K562 (cell line): Measurements from ENCODE around the gene PCBP3. TPM values are rescaled to one million over a fixed set of nuclear protein-coding genes. Genes with fewer than 3 reads are reported as not detected.

Experiments used
- ARHGAP35 ChIP-seq: fragments of 450-650 bp; IDR thresholded peaks from 2 replicates; pipeline ENCODE4 v1.6.1; 2018; ENCODE audit not compliant: partially characterized antibody
- BCOR ChIP-seq: fragments of 450-650 bp; IDR thresholded peaks from 2 replicates; pipeline ENCODE4 v1.6.1; 2016
- NCOA4 ChIP-seq: fragments of 450-650 bp; IDR thresholded peaks from 2 replicates; pipeline ENCODE4 v1.6.1; 2018; ENCODE audit warnings: mild to moderate bottlenecking; ENCODE audit not compliant: partially characterized antibody
- NKRF ChIP-seq: fragments of 450-650 bp; IDR thresholded peaks from 2 replicates; pipeline ENCODE4 v1.6.1; 2016; ENCODE audit warnings: borderline replicate concordance
- NR2C1 ChIP-seq, 2 experiments: fragments of 450-650 bp; IDR thresholded peaks; 2 replicates each; pipeline ENCODE4 v1.6.1; 2017; ENCODE audit warnings: mild to moderate bottlenecking in 2 of 2, antibody characterized with exemption in 1 of 2, inconsistent platforms in 1 of 2, missing compliant biosample characterization in 1 of 2, missing genetic modification characterization in 1 of 2
- ZBTB40 ChIP-seq, 2 experiments: fragments of 450-650 bp in 1 of 2; sonication (generic) in 1 of 2; formaldehyde crosslinking in 1 of 2; IDR thresholded peaks; 2 replicates each; pipeline versions ENCODE4 v1.7.1 to v1.9.0; 2016 to 2022; ENCODE audit warnings: inconsistent platforms in 1 of 2, mild to moderate bottlenecking in 1 of 2, missing genetic modification reagents in 1 of 2
- polyA plus RNA-seq, 8 experiments: library from polyadenylated mRNA; depleted of rRNA in 4 of 8; stranded (reverse) in 5 of 8; unstranded in 3 of 8; fragments of >200 nt; fragmentation: Nextera tagmentation in 2 of 8; fragmentation: Illumina TruSeq in 1 of 8; extraction: Ambion mirVana in 2 of 8; extraction: Trizol in 1 of 8; gene quantifications; 2 replicates each; pipeline versions ENCODE4 v1.2.1 to v1.2.3, GENCODE V29; 2011 to 2014; ENCODE audit warnings: inconsistent platforms in 1 of 8, missing spikeins in 1 of 8
- total RNA-seq, 7 experiments: library from RNA; depleted of rRNA in 6 of 7; stranded (reverse); fragments of >200 nt in 6 of 7; fragmentation: Illumina TruSeq in 2 of 7; extraction: Trizol in 2 of 7; gene quantifications; 2 replicates each; pipeline versions ENCODE4 v1.2.1 to v1.2.3, GENCODE V29; 2011 to 2021; ENCODE audit warnings: low replicate concordance in 1 of 7
- TF ChIP-seq, protein P1 (sequence below): sonication (generic); formaldehyde crosslinking; IDR thresholded peaks from 2 replicates; pipeline ENCODE4 v1.8.1; 2023; ENCODE audit warnings: mild to moderate bottlenecking, missing genetic modification reagents
- TF ChIP-seq, protein P2 (sequence below), 2 experiments: fragments of 450-650 bp; IDR thresholded peaks; 2 replicates each; pipeline ENCODE4 v1.6.1; 2016
- TF ChIP-seq, protein P3 (sequence below): fragments of 450-650 bp; formaldehyde crosslinking; conservative IDR thresholded peaks from 2 replicates; pipeline ENCODE4 v1.4.0; 2022; ENCODE audit warnings: mild to moderate bottlenecking, missing genetic modification characterization
- TF ChIP-seq, protein P4 (sequence below): fragments of 250-450 bp; sonication (Bioruptor Pico); IDR thresholded peaks from 2 replicates; pipeline ENCODE4 v1.9.0; 2021; ENCODE audit warnings: mild to moderate bottlenecking

The PCBP3 gene
- total and polyA plus RNA-seq, 9 of the 15 experiments (the other 6 are each of a cell fraction or from before 2014, with no cell fraction given), result 0.18 TPM; not detected in 8

DNA sequence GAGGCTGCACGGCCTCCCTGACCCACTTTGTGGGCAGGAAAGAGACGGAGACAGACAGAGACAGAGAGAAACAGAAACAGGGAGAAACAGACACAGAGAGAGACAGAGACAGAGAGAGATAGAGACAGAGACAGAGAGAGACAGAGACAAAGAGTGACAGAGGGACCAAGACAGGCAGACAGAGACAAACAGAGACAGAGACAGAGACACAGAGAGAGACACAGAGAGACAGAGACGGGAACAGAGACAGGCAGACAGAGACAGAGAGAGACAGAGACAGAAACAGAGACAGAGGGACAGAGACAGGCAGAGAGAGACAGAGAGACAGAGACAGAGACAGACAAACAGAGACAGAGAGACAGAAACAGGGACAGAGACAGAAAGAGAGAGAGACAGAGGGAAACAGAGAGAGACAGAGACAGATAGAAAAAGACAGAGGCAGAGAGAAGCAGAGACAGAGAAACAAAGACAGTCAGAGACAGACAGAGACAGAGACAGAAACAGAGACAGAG lies 341.1 kb downstream of the PCBP3 start (continued):
- no peak for TF ChIP-seq ZBTB40 (IDR thresholded peaks at IDR 0.05)
- no peak for TF ChIP-seq ZBTB40 (CRISPR knock-in tag; IDR thresholded peaks at IDR 0.05)
- TF ChIP-seq, protein P1, sequence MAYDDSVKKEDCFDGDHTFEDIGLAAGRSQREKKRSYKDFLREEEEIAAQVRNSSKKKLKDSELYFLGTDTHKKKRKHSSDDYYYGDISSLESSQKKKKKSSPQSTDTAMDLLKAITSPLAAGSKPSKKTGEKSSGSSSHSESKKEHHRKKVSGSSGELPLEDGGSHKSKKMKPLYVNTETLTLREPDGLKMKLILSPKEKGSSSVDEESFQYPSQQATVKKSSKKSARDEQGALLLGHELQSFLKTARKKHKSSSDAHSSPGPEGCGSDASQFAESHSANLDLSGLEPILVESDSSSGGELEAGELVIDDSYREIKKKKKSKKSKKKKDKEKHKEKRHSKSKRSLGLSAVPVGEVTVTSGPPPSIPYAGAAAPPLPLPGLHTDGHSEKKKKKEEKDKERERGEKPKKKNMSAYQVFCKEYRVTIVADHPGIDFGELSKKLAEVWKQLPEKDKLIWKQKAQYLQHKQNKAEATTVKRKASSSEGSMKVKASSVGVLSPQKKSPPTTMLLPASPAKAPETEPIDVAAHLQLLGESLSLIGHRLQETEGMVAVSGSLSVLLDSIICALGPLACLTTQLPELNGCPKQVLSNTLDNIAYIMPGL (CRISPR knock-in tag), result no peak
- no peak for TF ChIP-seq NR2C1 (IDR thresholded peaks at IDR 0.05)
- TF ChIP-seq NR2C1 (tag; IDR thresholded peaks at IDR 0.05), result no peak
- TF ChIP-seq, protein P2, sequence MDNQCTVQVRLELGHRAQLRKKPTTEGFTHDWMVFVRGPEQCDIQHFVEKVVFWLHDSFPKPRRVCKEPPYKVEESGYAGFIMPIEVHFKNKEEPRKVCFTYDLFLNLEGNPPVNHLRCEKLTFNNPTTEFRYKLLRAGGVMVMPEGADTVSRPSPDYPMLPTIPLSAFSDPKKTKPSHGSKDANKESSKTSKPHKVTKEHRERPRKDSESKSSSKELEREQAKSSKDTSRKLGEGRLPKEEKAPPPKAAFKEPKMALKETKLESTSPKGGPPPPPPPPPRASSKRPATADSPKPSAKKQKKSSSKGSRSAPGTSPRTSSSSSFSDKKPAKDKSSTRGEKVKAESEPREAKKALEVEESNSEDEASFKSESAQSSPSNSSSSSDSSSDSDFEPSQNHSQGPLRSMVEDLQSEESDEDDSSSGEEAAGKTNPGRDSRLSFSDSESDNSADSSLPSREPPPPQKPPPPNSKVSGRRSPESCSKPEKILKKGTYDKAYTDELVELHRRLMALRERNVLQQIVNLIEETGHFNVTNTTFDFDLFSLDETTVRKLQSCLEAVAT (IDR thresholded peaks at IDR 0.05), result 0 out of 4 replicates have a peak, but pooled peaks have one; percentile 9 to 26
- TF ChIP-seq NKRF, result peak; percentile 37; the same call in 1 of the 2 replicates
- TF ChIP-seq, protein P3, sequence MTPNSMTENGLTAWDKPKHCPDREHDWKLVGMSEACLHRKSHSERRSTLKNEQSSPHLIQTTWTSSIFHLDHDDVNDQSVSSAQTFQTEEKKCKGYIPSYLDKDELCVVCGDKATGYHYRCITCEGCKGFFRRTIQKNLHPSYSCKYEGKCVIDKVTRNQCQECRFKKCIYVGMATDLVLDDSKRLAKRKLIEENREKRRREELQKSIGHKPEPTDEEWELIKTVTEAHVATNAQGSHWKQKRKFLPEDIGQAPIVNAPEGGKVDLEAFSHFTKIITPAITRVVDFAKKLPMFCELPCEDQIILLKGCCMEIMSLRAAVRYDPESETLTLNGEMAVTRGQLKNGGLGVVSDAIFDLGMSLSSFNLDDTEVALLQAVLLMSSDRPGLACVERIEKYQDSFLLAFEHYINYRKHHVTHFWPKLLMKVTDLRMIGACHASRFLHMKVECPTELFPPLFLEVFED (CRISPR knock-in tag), result 0 out of 2 replicates have a peak, but pooled peaks have one; percentile 34
- TF ChIP-seq NCOA4, result peak; percentile 45
- TF ChIP-seq, protein P4, sequence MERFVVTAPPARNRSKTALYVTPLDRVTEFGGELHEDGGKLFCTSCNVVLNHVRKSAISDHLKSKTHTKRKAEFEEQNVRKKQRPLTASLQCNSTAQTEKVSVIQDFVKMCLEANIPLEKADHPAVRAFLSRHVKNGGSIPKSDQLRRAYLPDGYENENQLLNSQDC, result no peak
- peak; percentile 70 for TF ChIP-seq BCOR
- TF ChIP-seq ARHGAP35, result peak; percentile 15
